ENCODE results near the gene MLXIP. TPM values are rescaled to one million over a fixed set of nuclear protein-coding genes. Genes with fewer than 3 reads are reported as not detected.
A peak's percentile ranks its signal among the peaks of the same experiment; 100 is the strongest.

The MLXIP gene
- total RNA-seq, 4 donors from 2014 or later = 33.8 to 82.2 (median 50.9) TPM

GRCh38 chr12:122031342-122032216, 47.0 kb upstream of the MLXIP start:
- no peaks in the 10 kb centered on the region for H3K27me3 ChIP-seq
- DNase-seq (ENCODE audit: extremely low spot score) = no peak
- H3K4me3 ChIP-seq = no peak overlapping the region
- 60% methylated on average over 14 of the region's 21 CpGs for WGBS
- no peaks in the 10 kb centered on the region for H3K9me3 ChIP-seq
- peaks cover 0 to 20% (median 14%) of the 10 kb centered on the region in 4 donors for H3K36me3 ChIP-seq
- intact Hi-C loops (cut with DNase I) = no loop called here
- peak; percentile 58 to 87 (median 67) for TF ChIP-seq CTCF (IDR thresholded peaks at IDR 0.05)
- TF ChIP-seq EP300 (IDR thresholded peaks at IDR 0.05) = no peak
- no peak overlapping the region for H3K27ac ChIP-seq (replicated peaks in 1 of 4)
- peaks cover 0 to 9% (median 5%) of the 10 kb centered on the region in 4 donors for H3K4me1 ChIP-seq

GRCh38 chr12:122032580-122032979, 46.0 kb upstream of the MLXIP start:
- no peak overlapping the region for H3K4me3 ChIP-seq
- no peaks in the 10 kb centered on the region for H3K9me3 ChIP-seq
- peaks cover 0 to 9% (median 5%) of the 10 kb centered on the region in 4 donors for H3K4me1 ChIP-seq
- DNase-seq (ENCODE audit: extremely low spot score) = no peak
- TF ChIP-seq POLR2AphosphoS5 (IDR thresholded peaks at IDR 0.05) = no peak
- no peak for TF ChIP-seq POLR2A (IDR thresholded peaks at IDR 0.05; ENCODE audit: low read depth)
- TF ChIP-seq EP300 (IDR thresholded peaks at IDR 0.05) = no peak
- no peak for TF ChIP-seq CTCF (IDR thresholded peaks at IDR 0.05)
- no peaks in the 10 kb centered on the region for H3K27me3 ChIP-seq
- H3K27ac ChIP-seq (replicated peaks in 1 of 4) = no peak overlapping the region
- intact Hi-C loops (cut with DNase I) = no loop called here
- 95% methylated on average over 11 of the region's 11 CpGs for WGBS
- H3K36me3 ChIP-seq = peaks cover 0 to 30% (median 19%) of the 10 kb centered on the region in 4 donors

- Histone ChIP-seq H3K36me3 (peaks cover 0 to 51% (median 24%) of the 10 kb centered on the region in 4 donors), H3K27me3 (no peaks in the 10 kb centered on the region), H3K4me1 (peaks cover 0 to 9% (median 3%) of the 10 kb centered on the region in 4 donors), H3K4me3 (no peak overlapping the region), H3K27ac (replicated peaks in 1 of 4) (no peak overlapping the region), H3K9me3 (no peaks in the 10 kb centered on the region)
- WGBS = 80% methylated on average over 8 of the region's 8 CpGs
- intact Hi-C loops (cut with DNase I) = no loop called here
- TF ChIP-seq CTCF (IDR thresholded peaks at IDR 0.05) = no peak
- DNase-seq (ENCODE audit: extremely low spot score) = no peak
Measured at GRCh38 chr12:122035292-122035691, 43.3 kb upstream of the MLXIP start.

- peaks cover 0 to 8% (median 3%) of the 10 kb centered on the region in 4 donors for H3K4me1 ChIP-seq
- no peaks in the 10 kb centered on the region for H3K9me3 ChIP-seq
- H3K4me3 ChIP-seq = no peak overlapping the region
- TF ChIP-seq POLR2AphosphoS5 (IDR thresholded peaks at IDR 0.05) (no peak), EP300 (IDR thresholded peaks at IDR 0.05) (no peak), CTCF (IDR thresholded peaks at IDR 0.05) (no peak), POLR2A (IDR thresholded peaks at IDR 0.05; ENCODE audit: low read depth) (no peak)
- no peak overlapping the region for H3K27ac ChIP-seq (replicated peaks in 1 of 4)
- 81% methylated on average over 6 of the region's 6 CpGs for WGBS
- no peak for DNase-seq (ENCODE audit: extremely low spot score)
- no peaks in the 10 kb centered on the region for H3K27me3 ChIP-seq
- intact Hi-C loops (cut with DNase I) = no loop called here
- peaks cover 0 to 53% (median 26%) of the 10 kb centered on the region in 4 donors for H3K36me3 ChIP-seq
Measured at GRCh38 chr12:122036153-122036552, 42.4 kb upstream of the MLXIP start.
